ENCODE results near the gene MLPH. TPM values are rescaled to one million over a fixed set of nuclear protein-coding genes. Genes with fewer than 3 reads are reported as not detected.
A peak's percentile ranks its signal among the peaks of the same experiment; 100 is the strongest.

The MLPH gene
- total and polyA plus RNA-seq, 2 of the 13 experiments (the other 11 are each of a cell fraction or from before 2014, with no cell fraction given), result 0.12 TPM; not detected in 1

DNA sequence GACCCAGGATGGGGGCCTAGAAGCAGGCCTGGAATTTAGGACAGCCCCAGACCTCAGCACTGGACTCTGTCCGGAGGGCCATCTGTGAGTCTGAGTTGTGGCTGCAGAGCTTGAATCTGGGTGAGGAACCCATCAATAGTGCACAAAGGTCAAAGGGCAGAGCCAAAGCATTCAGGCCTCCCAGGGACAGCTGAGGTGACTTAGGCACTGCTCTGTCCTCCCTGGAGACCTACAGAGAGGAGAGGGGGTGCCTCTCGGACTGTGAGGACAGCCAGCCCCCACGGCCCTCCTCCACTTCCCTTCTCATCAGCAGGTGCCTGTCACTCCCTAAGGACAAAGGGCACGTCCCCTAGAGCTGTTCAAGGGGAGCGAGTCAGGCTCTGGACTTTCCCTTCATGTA is 54.2 kb downstream of the MLPH start (continued):
- TF ChIP-seq, protein P1, sequence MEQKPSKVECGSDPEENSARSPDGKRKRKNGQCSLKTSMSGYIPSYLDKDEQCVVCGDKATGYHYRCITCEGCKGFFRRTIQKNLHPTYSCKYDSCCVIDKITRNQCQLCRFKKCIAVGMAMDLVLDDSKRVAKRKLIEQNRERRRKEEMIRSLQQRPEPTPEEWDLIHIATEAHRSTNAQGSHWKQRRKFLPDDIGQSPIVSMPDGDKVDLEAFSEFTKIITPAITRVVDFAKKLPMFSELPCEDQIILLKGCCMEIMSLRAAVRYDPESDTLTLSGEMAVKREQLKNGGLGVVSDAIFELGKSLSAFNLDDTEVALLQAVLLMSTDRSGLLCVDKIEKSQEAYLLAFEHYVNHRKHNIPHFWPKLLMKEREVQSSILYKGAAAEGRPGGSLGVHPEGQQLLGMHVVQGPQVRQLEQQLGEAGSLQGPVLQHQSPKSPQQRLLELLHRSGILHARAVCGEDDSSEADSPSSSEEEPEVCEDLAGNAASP (CRISPR knock-in tag; IDR thresholded peaks at IDR 0.05; ENCODE audit: borderline replicate concordance), result peak; percentile 13; the same call in 1 of the 2 replicates
- TF ChIP-seq PHF20 (CRISPR knock-in tag; IDR thresholded peaks at IDR 0.05) (no peak), NR2C2 (CRISPR knock-in tag; IDR thresholded peaks at IDR 0.05; ENCODE audit: borderline replicate concordance) (peak; percentile 76), SNAI1 (CRISPR knock-in tag; IDR thresholded peaks at IDR 0.05; ENCODE audit: borderline replicate concordance) (no peak), ZNF672 (CRISPR knock-in tag; IDR thresholded peaks at IDR 0.05) (no peak), REL (CRISPR knock-in tag; conservative IDR thresholded peaks at IDR 0.05) (no peak), EEA1 (CRISPR knock-in tag; IDR thresholded peaks at IDR 0.05; ENCODE audit: borderline replicate concordance) (no peak), TMF1 (CRISPR knock-in tag; IDR thresholded peaks at IDR 0.05; ENCODE audit: low read depth) (no peak), SRY (CRISPR knock-in tag; IDR thresholded peaks at IDR 0.05) (no peak)
- TF ChIP-seq, protein P2, sequence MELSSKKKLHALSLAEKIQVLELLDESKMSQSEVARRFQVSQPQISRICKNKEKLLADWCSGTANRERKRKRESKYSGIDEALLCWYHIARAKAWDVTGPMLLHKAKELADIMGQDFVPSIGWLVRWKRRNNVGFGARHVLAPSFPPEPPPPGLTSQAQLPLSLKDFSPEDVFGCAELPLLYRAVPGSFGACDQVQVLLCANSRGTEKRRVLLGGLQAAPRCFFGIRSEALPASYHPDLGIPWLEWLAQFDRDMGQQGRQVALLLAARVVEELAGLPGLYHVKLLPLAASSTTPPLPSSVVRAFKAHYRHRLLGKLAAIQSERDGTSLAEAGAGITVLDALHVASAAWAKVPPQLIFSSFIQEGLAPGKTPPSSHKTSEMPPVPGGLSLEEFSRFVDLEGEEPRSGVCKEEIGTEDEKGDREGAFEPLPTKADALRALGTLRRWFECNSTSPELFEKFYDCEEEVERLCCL (CRISPR knock-in tag; IDR thresholded peaks at IDR 0.05; ENCODE audit: borderline replicate concordance), result no peak
- TF ChIP-seq, protein P3, sequence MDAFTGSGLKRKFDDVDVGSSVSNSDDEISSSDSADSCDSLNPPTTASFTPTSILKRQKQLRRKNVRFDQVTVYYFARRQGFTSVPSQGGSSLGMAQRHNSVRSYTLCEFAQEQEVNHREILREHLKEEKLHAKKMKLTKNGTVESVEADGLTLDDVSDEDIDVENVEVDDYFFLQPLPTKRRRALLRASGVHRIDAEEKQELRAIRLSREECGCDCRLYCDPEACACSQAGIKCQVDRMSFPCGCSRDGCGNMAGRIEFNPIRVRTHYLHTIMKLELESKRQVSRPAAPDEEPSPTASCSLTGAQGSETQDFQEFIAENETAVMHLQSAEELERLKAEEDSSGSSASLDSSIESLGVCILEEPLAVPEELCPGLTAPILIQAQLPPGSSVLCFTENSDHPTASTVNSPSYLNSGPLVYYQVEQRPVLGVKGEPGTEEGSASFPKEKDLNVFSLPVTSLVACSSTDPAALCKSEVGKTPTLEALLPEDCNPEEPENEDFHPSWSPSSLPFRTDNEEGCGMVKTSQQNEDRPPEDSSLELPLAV (CRISPR knock-in tag; conservative IDR thresholded peaks at IDR 0.05; ENCODE audit: low read depth), result no peak
- TF ChIP-seq, protein P4, sequence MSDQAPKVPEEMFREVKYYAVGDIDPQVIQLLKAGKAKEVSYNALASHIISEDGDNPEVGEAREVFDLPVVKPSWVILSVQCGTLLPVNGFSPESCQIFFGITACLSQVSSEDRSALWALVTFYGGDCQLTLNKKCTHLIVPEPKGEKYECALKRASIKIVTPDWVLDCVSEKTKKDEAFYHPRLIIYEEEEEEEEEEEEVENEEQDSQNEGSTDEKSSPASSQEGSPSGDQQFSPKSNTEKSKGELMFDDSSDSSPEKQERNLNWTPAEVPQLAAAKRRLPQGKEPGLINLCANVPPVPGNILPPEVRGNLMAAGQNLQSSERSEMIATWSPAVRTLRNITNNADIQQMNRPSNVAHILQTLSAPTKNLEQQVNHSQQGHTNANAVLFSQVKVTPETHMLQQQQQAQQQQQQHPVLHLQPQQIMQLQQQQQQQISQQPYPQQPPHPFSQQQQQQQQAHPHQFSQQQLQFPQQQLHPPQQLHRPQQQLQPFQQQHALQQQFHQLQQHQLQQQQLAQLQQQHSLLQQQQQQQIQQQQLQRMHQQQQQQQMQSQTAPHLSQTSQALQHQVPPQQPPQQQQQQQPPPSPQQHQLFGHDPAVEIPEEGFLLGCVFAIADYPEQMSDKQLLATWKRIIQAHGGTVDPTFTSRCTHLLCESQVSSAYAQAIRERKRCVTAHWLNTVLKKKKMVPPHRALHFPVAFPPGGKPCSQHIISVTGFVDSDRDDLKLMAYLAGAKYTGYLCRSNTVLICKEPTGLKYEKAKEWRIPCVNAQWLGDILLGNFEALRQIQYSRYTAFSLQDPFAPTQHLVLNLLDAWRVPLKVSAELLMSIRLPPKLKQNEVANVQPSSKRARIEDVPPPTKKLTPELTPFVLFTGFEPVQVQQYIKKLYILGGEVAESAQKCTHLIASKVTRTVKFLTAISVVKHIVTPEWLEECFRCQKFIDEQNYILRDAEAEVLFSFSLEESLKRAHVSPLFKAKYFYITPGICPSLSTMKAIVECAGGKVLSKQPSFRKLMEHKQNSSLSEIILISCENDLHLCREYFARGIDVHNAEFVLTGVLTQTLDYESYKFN (CRISPR knock-in tag; conservative IDR thresholded peaks at IDR 0.05), result peak; percentile 34; the same call in 1 of the 2 replicates
- TF ChIP-seq, protein P5, sequence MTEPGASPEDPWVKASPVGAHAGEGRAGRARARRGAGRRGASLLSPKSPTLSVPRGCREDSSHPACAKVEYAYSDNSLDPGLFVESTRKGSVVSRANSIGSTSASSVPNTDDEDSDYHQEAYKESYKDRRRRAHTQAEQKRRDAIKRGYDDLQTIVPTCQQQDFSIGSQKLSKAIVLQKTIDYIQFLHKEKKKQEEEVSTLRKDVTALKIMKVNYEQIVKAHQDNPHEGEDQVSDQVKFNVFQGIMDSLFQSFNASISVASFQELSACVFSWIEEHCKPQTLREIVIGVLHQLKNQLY (CRISPR knock-in tag; IDR thresholded peaks at IDR 0.05), result no peak
- TF ChIP-seq, protein P6, sequence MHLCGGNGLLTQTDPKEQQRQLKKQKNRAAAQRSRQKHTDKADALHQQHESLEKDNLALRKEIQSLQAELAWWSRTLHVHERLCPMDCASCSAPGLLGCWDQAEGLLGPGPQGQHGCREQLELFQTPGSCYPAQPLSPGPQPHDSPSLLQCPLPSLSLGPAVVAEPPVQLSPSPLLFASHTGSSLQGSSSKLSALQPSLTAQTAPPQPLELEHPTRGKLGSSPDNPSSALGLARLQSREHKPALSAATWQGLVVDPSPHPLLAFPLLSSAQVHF (CRISPR knock-in tag; IDR thresholded peaks at IDR 0.05), result no peak
- TF ChIP-seq, protein P7, sequence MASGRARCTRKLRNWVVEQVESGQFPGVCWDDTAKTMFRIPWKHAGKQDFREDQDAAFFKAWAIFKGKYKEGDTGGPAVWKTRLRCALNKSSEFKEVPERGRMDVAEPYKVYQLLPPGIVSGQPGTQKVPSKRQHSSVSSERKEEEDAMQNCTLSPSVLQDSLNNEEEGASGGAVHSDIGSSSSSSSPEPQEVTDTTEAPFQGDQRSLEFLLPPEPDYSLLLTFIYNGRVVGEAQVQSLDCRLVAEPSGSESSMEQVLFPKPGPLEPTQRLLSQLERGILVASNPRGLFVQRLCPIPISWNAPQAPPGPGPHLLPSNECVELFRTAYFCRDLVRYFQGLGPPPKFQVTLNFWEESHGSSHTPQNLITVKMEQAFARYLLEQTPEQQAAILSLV (CRISPR knock-in tag; IDR thresholded peaks at IDR 0.05; ENCODE audit: borderline replicate concordance), result no peak
